Skin epidermis (tissue), 12 donors: ENCODE measurements around the gene VAMP2.
"Not testable (repeated sequence)": the region's sequence is repeated elsewhere in the genome, so short reads cannot be mapped to it uniquely, and the experiment has no call there.

Source experiments
- H3K27ac ChIP-seq, 21 experiments: fragments of 200-600 bp; sonication (generic) in 11 of 21; one replicate each; pipeline ENCODE4 v1.5.0; 2020; ENCODE audit warnings: mild to moderate bottlenecking in 3 of 21, inconsistent platforms in 2 of 21, moderate library complexity in 2 of 21
- H3K4me3 ChIP-seq, 7 experiments: fragments of 200-600 bp; sonication (generic) in 2 of 7; one replicate each; pipeline ENCODE4 v1.5.0; 2020; ENCODE audit warnings: inconsistent platforms in 2 of 7, mild to moderate bottlenecking in 2 of 7, moderate library complexity in 1 of 7

VAMP2 gene

GRCh38 chr17:8185582-8186445 lies 23.1 kb upstream of the VAMP2 start:
- peak overlapping the region; percentile 41 to 87 (median 78) for H3K4me3 ChIP-seq
- peak overlapping the region in 20 of 21 experiments; percentile 12 to 96 (median 81) for H3K27ac ChIP-seq

GRCh38 chr17:8176998-8177731 lies 14.4 kb upstream of the VAMP2 start:
- peak overlapping the region in 19 of 21 experiments; percentile 77 to 100 (median 88) for H3K27ac ChIP-seq
- peak overlapping the region; percentile 52 to 73 (median 57) for H3K4me3 ChIP-seq

- Histone ChIP-seq H3K4me3 (peak within 1 kb of the TSS; percentile 52 to 73 (median 57)), H3K27ac (peak within 1 kb of the TSS; percentile 41 to 100 (median 85))
Observed at GRCh38 chr17:8176197-8176940, 13.6 kb upstream of the VAMP2 start, which contains the start of gene TMEM107. TSS of gene TMEM107 (minus strand) at chr17:8176380. CDS start at chr17:8176286, 94 bp downstream.

- Histone ChIP-seq H3K4me3 (peak overlapping the region; percentile 52 to 73 (median 57)), H3K27ac (peak overlapping the region in 20 of 21 experiments; percentile 77 to 100 (median 86))
Observed at GRCh38 chr17:8175795-8176196, 13.0 kb upstream of the VAMP2 start.

GRCh38 chr17:8173871-8174322 lies 11.1 kb upstream of the VAMP2 start:
- peak overlapping the region; percentile 11 to 37 (median 22) for H3K4me3 ChIP-seq
- H3K27ac ChIP-seq: peak overlapping the region in 20 of 21 experiments; percentile 90 to 100 (median 96)

GRCh38 chr17:8173056-8173870 lies 10.5 kb upstream of the VAMP2 start:
- peak overlapping the region in 20 of 21 experiments; percentile 90 to 100 (median 96) for H3K27ac ChIP-seq
- peak overlapping the region; percentile 11 to 37 (median 22) for H3K4me3 ChIP-seq

GRCh38 chr17:8170186-8170585 lies 7.4 kb upstream of the VAMP2 start:
- not testable (repeated sequence) for H3K27ac ChIP-seq, H3K4me3 ChIP-seq

- H3K4me3 ChIP-seq: no peak overlapping the region
- H3K27ac ChIP-seq: peak overlapping the region in 2 of 21 experiments; percentile 19 to 54
Observed at GRCh38 chr17:8167526-8167925, 4.8 kb upstream of the VAMP2 start.

- Histone ChIP-seq H3K4me3 (no peak overlapping the region), H3K27ac (peak overlapping the region in 11 of 21 experiments; percentile 4 to 61 (median 52))
Observed at GRCh38 chr17:8166731-8167130, 4.0 kb upstream of the VAMP2 start.

- H3K4me3 ChIP-seq: no peak overlapping the region
- peak overlapping the region in 20 of 21 experiments; percentile 55 to 100 (median 99) for H3K27ac ChIP-seq
Observed at GRCh38 chr17:8164815-8165131, 2.0 kb upstream of the VAMP2 start.

- H3K4me3 ChIP-seq: peak overlapping the region in 1 of 7 experiments; percentile 94
Observed at GRCh38 chr17:8163978-8164814, 1.4 kb upstream of the VAMP2 start.

GRCh38 chr17:8162997-8163977 lies 539 bp upstream of the VAMP2 start:
- Histone ChIP-seq H3K27ac (peak overlapping the region; percentile 88 to 100 (median 99)), H3K4me3 (peak overlapping the region; percentile 73 to 99 (median 94))

More at GRCh38 chr17:8163978-8164814, 1.4 kb upstream of the VAMP2 start:
- peak overlapping the region in 20 of 21 experiments; percentile 55 to 100 (median 99) for H3K27ac ChIP-seq

- peak overlapping the region; percentile 88 to 100 (median 99) for H3K27ac ChIP-seq
- H3K4me3 ChIP-seq: peak overlapping the region; percentile 73 to 99 (median 94)
Observed at GRCh38 chr17:8161289-8162232, 1.2 kb downstream of the VAMP2 start.

GRCh38 chr17:8160741-8161221 lies 2.0 kb downstream of the VAMP2 start:
- Histone ChIP-seq H3K4me3 (peak overlapping the region in 1 of 7 experiments; percentile 73), H3K27ac (peak overlapping the region in 12 of 21 experiments; percentile 11 to 100 (median 98))

- Histone ChIP-seq H3K4me3 (no peak overlapping the region), H3K27ac (peak overlapping the region in 6 of 21 experiments; percentile 58 to 100 (median 98))
Observed at GRCh38 chr17:8160224-8160577, 2.5 kb downstream of the VAMP2 start.
